Effector CD4-positive, alpha-beta T cell (primary cell): ENCODE results near the gene KCTD8. TPM values are rescaled to one million over a fixed set of nuclear protein-coding genes. Genes with fewer than 3 reads are reported as not detected.

Experiments used
- DNase-seq: peaks from one replicate; pipeline ENCODE4 v3.0.0-alpha.2; 2020
- total RNA-seq: gene quantifications from one replicate; lab custom pipeline; 2026; lab: John Stamatoyannopoulos, UW

The KCTD8 gene
- not detected for total RNA-seq

DNA sequence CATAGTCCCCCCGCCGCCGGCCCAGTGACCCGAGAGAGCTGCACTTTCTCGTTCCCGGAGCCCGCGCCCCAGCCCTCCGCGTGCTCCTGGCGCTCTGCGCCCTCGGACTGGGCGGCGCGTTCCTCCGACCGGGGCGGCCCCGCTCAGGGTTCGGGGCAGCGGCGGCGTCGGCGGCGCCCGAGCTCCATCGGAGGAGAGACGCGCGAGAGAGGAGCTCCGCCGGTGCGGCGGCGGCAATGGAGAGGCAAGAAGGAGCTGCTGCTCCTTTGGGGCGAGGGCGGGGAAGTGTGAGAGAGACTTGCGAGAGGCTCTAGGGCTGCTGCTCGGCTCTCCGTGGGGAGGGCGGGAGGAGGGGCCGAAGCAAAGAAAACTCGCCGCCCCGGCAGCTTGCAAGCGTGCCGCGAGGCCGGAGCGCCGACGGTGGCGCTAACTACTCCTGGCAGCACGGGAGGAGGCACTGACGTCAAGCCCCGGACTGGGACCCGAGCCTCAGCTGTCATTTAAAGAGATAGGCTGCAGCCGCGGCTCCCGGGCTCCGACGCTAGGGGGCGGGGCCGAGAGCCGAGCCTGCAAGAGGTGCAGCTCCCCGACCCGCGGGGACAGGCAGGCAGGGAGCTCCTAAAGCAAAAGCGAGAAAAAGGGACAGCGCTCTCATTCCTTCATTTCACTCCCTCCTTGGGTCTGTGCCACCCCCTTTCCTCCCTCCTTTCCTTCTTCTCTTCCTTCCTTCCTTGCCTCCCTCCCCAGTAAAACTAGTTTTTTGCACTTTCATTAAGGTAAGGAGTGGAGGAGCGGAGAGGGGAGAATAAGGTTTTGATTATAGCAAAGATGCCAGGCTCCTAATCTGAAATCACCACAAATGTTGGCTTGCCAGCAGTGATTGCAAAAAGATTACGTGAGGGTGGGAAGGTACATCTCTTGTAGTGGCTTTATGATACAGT, at the start of gene KCTD8:
TSS of gene KCTD8 (minus strand) at position 289 of the 941 bp plus-strand sequence.
- no peak for DNase-seq

DNA sequence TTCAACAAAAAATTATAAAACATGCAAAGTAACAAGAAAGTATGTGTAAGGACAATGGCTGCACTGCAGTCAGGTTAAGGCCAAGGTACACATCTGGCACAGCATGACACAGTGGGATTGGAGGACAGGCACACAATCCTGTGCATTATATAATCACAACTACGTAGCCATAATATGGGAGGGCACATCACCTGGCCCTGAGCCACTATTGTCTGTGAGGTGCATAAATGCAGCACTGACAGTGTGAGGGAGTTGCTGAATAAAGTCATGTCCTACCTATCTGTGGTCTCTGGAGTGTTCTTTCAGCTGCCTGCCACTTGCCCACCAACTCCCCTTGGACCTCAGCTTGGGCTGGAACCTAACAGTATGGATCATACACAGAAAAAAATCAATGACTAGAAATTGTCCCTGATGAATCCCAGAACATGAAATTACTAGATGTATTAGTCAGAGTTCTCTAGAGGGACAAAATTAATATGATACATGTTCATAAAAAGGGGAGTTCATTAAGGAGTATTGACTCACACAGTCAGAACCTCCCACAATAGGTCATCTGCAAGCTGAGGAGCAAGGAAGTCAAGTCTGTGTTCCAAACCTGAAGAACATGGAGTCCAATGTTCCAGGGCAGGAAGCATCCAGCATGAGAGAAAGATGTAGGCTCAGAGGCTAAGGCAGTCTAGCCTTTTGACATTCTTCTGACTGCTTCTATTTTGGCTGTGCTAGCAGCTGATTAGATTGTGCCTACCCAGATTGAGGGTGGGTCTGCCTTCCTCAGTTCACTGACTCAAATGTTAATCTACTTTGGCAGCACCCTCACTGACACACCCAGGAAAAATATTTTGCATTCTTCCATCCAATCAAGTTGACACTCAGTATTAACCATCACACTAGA, 46.4 kb upstream of the KCTD8 start:
- DNase-seq = no peak

DNA sequence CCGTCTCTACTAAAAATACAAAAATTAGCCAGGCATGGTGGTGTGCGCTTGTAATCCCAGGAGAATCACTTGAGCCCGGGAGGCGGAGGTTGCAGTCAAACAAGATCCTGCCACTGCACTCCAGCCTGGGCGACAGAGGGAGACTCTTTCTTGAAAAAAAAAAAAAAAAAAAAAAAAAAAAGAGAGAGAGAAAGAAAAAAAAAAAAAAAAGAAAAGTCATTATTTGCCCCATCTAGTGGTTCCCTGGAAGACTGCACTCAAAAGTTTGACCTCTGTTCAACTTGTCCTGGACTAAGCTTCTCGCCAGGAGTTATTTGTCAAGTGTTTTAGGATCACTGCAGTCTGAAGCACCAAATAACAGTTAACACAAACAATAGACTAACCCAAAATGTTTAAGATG, 45.3 kb upstream of the KCTD8 start:
- no peak for DNase-seq

DNA sequence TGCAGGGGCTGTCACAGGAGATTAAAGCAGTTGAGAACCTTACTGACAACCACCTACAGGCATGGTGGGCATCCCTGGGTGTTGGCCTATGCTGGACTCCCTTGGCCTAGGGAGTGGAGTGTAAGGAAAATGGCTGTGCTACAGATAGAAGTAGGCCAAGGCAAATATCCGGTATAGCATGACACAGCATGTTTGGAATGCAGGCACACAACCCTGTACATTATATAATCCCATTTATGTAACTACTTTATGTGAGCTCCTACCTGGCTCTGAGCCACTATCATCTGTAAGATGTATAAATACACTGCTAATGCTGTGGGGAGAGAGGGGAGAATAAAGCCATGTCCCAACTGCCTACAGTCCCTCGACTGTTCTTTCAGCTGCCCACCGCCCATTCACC, 38.7 kb upstream of the KCTD8 start:
- no peak for DNase-seq

DNA sequence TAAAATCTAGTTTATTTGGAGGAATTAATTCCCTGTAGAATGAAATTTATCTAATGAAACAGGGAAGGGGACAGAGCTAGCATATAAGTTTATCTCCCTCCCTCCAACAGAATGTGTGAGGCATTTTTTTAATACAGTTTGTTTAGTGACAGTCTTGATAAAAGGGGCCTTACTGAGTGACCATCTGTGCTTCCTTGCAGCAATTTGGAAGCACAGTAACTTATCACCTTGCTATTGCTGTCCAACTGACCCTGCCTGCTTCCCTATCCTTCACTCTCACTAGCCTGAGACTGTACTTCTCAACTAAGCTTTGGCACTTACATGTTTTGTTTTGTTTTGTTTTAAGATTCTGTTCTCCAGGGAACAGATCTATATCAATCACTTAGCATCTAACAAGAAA, 31.1 kb upstream of the KCTD8 start:
- DNase-seq = no peak

DNA sequence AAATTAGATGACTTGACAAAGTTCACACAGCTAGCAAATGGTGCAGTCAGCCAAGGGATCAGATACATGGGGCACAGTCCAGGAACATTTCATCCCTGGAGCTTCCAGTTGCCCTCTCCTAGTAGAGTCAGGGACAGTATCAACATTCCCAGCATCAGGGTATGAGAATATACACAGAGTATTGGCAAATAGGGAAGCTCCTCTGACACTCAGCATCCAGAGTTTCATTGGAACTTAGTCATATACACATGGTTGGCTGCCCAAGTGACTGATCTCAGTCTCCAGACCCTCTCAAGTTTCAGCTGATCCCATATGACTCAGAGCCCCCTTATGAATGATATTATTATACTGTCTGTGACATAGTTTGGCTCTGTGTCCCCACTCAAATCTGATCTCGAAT, 13.7 kb upstream of the KCTD8 start:
- no peak for DNase-seq

DNA sequence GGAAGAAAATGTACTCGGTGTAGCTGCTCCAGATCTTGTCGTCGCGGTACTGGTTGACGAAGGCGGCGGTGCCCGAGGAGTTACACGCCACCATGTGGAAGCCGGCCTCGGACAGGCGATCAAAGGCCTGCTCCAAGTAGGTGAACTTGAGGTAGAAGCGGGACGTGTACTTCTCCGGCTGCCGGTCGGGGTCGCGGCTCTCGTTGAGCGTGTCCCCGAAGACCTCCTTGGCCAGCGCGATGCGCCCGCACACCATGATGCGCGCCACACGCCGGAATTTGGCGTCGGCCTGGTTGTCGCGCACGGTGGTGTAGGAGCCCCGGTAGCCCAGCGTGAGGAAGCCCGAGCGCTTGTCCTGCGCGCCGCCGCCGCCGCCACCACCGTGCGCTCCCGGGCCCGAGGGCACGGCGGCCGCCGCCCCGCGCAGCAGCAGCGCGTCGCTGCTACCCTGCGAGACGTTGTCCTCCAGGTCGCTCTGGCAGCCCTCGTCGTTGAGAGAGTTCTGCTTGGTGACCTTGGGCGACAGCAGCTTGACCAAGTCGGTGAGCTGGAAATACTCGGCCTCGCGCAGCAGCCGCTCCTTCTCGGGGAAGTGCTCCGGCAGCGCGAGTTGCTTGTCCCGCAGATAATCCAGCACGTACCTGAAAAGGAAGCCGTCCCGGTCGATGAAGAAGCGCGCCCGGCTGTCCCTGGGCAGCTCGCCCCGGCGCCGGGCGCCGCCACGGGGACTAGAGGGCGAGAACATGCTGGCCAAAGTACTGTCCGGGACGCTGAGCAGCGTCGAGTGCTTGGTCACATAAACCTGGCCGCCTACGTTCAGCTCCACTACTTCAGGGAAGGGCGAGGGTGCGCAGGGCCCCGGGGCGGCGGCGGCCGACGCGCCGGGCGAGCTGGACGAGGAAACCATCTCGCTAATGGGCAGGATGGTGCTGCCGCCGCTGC, 775 bp downstream of the KCTD8 start:
- no peak for DNase-seq

DNA sequence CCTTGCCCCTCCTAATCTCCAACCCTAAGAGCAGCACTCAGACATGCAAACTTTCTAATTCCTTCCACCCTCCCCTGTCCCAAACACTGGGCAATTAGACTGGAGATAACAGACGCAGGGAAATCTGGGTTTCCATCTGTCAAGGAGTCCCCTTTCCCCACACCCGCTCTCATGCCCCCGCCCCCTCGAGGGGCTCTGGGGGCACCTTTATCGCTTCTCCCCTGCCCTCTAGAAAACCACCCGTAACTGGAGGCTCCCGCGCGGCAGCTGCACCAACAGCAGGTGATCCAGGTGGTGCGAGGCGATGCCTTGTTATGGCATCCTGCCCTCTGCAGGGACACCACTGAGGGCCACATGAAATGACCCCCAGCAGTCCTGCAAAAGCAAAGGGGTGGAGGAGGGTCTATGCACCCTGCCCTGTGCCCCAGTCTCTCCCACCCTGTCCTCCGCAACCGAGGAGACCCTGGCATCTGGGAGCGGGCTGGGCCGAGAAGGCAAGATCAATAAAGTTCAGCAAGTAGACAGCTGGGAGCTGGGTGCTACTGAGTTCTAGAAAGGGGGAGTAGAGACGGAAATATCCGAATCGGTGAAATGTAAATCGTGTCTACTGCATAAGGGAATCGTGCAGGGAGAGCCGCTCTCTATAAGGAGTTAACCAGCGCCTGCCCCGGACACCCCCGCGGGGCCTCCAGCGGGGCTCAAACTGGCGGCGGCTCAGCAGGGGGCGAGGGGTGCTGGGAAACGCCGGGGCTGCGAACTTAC, 1.6 kb downstream of the KCTD8 start:
- DNase-seq = no peak

DNA sequence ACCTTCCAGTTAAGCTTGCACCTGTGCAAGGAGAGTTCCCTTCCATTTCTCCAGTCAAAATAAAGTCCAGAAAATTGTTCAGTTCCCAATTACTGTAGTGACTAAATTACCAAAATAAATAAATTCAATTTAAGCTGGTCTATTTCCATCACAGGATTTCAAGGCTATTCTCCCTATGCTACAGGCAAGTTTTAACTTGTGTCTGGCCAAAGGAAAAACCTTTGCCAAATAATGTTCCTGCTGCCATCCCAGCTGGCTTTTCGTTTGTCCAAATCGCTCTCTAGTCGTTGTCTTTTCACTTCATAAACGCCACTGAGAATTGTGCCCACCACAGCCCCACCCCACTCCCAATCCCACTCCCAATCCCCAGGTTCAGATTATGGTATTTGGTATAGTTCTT, 2.4 kb downstream of the KCTD8 start:
- no peak for DNase-seq

DNA sequence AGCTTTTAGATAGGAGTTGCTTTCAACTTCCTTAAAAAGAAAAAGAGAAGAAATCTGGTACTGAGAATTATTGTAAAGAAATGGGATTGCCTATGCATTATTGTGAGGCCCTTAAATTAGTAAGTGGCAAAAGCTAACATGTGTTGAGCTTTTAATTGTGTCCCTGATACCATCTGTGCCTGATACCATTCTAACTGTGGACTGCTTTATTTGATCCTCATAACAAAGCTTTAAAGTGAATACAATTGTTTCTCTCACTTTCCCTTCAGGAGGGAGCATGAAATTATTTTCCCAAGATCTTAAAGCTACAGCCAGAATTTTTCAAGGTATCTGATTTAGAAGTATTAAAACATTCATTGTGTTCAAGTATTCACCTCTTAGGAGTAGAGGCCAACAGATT, 9.9 kb downstream of the KCTD8 start:
- DNase-seq = no peak

DNA sequence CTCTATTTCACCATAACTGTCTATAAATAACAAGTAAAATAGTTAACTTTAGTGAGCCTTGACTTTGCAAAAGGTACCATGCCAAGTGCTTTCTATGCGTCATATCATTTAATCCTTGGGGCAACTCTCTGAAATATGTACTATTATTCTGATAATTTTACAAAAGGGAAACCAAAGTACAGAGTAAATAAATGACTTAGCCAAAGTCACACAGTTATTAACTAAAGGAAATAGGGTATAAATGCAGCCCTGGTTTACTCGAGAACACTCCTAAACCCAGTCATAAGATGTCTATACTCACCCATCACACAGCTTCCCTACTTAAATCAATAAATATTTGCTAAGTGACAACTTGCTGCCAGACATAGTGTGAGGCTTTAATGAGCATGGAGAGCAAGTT, 14.4 kb downstream of the KCTD8 start:
- no peak for DNase-seq

DNA sequence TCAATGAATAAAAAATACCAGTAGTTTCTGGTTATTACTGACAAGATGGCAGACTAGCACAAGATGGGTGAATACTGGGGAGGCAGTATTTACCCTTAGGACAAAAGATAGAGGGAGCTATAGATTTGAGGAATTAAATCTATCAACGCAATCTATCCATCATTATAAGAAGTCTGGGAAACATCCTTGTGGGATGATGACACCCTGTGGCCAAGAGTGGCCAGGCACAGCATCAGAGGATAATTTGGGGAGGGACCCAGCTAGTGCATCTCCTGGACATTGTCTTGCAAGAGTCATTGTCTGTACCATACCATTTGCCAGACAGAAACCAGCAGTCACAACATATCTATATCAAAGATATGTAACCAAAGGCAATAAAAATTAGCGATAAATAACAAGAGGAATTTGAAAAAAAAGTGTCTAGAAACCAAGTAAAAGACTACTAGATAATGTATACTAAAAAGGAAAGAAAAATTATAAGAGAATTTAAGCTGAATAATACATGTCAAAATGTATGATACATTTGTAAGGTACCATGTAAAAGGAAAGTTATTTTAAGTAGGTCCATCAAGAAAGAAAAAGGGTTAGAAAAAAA, 22.9 kb downstream of the KCTD8 start:
- no peak for DNase-seq

DNA sequence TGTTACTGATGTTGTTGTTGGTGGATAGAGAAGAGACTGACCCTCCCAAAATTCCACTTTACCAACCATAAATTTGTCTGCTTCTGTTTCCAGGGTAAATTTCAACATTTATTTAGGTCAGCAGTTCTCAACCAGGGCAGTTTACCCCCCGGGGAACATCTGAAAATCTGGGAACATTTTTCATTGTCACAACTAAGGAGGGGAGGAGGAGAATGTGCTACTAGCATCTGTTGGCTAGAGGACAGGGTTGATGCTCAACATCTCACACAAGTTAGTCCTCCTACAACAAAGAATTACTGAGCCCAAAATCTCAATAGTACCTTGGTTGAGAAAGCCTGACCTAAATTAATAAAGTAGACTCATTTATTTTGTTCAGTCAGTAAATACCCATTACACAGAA, 25.7 kb downstream of the KCTD8 start:
- no peak for DNase-seq

DNA sequence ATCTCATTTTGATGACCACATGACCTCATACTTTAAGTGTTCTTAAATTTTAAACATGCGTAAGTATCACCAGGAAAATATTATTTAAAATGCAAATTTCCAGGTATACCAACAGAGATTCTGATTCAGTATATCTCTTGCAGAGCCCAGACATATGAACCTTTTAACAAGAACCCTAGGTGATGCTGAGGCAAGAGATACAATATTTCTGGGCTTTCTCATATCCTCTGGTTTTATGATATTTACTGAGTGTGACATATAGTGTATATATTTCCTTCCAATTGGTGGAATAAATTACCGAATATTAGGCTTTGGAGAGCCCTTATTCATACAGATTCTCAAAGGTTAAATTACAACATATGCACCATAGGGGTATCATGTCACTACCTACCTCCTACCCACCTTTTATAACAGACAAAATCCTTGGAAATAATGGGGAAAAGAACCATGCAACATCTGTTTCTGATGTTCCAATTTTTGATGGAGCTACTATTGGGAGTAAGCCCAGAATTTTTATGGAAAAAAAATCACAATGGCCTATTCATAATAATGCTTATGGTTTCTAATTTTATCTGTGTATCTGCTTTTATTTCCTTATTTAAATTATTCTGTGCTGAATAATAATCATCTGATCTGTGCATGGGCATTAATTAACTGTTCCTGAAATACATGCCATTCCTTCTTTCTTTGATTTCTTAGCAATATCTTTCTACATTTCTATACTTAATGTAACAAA, 27.1 kb downstream of the KCTD8 start:
- no peak for DNase-seq

DNA sequence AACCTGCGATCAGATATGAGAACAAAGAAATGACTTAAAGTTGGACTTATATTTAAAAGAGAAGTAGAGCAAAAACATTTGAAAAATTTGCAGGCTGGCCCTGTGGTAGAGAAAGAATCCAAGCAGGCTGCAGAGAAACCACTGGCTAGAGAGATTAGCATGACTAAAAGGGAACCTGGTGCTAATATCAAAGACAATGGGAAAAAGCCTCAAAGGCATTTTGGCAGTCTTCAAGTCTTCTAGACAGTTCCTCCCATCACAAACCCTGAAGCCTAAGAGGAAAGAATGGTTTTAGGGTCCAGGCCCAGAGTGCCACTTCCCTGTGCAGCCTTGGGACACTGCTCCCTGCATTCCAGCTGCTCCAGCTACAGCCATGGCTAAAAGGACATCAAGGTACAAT, 33.4 kb downstream of the KCTD8 start:
- DNase-seq = no peak

DNA sequence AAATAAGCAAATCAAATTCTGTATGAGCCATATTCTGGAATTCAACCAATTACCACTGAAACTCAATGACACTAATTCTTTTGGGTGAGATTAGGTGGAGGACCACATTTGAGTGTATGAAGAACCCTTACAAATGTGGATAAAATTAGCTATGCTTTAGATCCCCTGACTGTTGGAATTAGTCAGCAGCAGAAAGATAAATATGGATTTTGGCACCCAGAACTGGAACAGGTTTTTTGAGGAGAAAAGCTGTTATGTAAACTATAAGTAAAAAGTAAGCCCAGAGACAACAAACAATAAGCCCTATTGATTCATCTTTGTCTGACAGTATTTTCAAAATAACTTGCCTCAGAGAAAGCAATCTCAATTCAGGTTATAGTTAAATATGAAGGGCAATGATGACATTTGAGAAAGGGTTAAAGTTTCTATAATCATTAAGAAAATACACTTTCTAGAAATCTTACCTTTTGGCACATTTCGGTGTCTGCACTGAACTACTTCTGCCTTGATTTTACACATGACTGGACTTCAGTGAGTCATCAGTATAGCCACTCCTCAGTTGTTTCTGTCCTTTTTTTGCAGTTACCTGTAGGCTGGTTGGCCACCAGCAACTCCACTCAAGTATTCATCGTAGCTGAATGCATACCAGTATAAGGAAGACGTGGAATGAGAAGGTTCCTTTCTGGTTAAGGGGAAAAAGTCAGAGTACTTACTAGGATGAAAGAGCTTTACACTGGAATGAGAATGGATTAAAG, 80.0 kb downstream of the KCTD8 start:
- DNase-seq = no peak

DNA sequence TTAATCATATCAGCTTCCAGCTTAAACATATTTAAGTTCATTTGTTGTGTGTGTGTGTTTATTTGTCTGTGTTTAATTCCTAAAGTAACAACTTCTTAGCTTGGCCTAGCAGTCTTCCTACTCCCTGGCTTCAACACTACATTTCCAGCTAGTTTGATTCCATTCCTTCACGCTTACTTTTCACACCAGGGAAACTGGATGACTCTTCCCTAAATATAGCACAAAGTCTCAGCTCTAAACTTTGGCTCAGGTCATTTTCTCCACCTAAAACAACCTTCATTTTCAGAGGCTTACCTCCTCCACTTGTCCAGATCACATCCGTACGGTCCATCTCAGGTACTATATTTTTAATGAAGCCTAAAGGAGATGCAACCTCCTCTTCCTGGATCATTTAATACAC, 94.4 kb downstream of the KCTD8 start:
- no peak for DNase-seq

DNA sequence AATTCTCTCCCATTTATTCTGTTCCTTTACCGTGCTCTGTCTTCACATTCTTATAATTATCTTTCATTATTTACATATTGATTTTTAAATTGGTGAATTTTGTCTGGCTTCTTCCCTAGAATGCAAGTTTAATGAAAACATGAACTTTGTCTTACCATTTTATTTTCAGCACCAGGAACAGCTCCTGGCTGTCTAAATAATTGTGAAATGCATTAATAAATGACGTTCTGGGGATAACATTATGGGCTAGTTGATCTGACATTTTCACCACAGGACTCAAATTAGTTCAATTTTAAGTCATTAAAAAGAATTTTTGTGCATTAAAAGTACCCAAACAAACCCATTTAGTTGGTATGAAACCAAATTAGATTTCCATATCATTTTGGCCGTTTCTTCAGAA, 97.5 kb downstream of the KCTD8 start:
- DNase-seq = no peak

DNA sequence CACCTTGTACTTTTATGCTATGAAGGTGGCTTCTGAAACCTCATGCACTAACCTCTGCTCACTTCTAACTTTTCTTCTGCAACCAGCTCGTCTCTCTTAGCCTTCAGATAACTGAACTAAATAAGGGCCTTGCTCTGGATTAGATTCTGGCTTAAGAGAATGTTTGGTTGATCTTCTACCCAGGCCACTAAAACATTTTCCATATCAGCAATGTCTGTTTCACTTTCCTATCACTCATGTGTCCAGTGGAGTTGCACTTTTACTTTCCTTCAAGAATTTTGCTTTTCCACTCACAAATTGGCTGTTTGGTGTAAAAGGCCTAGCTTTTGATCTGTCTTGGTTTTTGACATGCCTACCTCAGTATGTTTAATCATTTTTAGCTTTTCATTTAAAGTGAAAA, 105.8 kb downstream of the KCTD8 start:
- DNase-seq = no peak

DNA sequence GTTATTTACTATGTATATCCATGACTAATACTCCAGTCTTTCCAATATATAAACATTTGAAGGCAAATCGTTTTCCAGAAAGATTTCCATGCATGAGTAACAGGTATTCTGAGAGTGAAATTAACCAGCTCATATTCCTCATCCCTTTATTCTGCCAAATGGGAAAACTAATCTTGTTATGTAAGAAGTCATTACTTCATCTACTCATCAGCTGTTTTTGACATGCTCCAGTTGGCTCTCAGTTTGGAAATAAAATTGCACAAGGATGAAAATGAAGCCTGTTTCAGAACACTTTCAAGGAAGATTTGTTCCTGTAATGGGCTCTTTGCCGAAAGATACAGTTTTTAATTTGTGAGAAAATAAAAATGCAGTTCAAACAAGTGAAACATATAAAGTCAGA, 121.9 kb downstream of the KCTD8 start:
- DNase-seq = no peak
